ENCODE results near the gene RNASE8.

DNA sequence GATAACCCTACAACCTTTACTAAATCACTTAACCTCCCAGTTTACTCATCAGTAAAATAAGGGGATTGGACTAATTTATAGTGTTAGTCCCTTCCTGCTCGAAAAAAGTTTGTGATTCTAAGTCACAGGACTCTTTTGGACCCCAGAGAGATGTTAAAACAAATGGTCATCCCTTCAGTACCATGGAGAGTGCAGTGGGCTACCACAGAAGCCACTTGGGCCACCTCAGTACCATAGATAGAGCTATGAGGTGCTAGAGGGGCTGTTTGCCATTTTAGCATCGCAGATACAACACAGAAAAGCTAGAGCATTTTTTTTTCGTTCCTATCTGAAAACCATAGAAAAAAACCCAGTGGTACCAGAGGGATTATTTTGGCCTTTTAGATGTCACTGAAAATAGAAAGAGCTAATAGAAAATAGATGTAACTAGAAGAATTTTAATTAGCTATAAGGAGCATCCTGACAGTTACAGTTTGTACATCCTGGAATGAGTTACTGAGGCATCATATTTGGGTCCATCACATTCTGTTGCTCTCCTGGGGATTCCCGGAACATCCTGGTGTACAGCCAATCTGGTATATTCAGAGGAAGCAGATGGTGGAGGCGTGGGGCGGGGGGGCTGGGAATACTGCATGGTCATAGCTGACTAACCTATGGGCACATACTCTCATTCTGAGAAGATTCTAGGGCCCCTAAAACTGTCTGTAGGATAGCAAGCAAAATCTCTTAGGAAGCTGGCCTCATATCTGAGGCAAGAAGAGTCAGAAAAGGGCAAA, 38.0 kb downstream of the RNASE8 start:
- TF ChIP-seq, protein P1, sequence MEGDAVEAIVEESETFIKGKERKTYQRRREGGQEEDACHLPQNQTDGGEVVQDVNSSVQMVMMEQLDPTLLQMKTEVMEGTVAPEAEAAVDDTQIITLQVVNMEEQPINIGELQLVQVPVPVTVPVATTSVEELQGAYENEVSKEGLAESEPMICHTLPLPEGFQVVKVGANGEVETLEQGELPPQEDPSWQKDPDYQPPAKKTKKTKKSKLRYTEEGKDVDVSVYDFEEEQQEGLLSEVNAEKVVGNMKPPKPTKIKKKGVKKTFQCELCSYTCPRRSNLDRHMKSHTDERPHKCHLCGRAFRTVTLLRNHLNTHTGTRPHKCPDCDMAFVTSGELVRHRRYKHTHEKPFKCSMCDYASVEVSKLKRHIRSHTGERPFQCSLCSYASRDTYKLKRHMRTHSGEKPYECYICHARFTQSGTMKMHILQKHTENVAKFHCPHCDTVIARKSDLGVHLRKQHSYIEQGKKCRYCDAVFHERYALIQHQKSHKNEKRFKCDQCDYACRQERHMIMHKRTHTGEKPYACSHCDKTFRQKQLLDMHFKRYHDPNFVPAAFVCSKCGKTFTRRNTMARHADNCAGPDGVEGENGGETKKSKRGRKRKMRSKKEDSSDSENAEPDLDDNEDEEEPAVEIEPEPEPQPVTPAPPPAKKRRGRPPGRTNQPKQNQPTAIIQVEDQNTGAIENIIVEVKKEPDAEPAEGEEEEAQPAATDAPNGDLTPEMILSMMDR (IDR thresholded peaks at IDR 0.05; ENCODE audit: low read depth, low read length): no peak
- no peak for TF ChIP-seq EZH2phosphoT487 (IDR thresholded peaks at IDR 0.05; ENCODE audit: low read depth)

Measured in OCI-LY3 (cell line).